Activated naive CD4-positive, alpha-beta T cell treated with anti-CD3 and anti-CD28 coated beads, Interleukin-2, amount 10 ng/mL, durations not matched to agents 5 hours and 36 hours (primary cell): ENCODE results near the gene DNAAF2. TPM values are rescaled to one million over a fixed set of nuclear protein-coding genes. Genes with fewer than 3 reads are reported as not detected.

ENCODE experiments used
- total RNA-seq, 2 experiments: library from RNA; stranded (reverse); gene quantifications; one replicate each; pipeline ENCODE4 v1.2.3, GENCODE V29; 2021

DNAAF2 gene
- total RNA-seq, result 1 to 10 TPM; 5.3 to 5.8 TPM

GRCh38 chr14:49634547-49635334 is at the start of gene DNAAF2:
Gene DNAAF2 (minus strand): TSS chr14:49635244. CDS start chr14:49635149, 95 bp downstream.

GRCh38 chr14:49620182-49621113 is 14.6 kb downstream of the DNAAF2 start, which contains the start of the genes MGAT2 and RPL36AL:
Gene MGAT2 (plus strand): TSS chr14:49620799. CDS start chr14:49621269, 470 bp downstream.
Gene RPL36AL (minus strand): TSS chr14:49620626. CDS start chr14:49619104, 1,522 bp downstream.

GRCh38 chr14:49598485-49599300 is 36.4 kb downstream of the DNAAF2 start, which contains the start of gene LRR1:
Gene LRR1 (plus strand): TSS chr14:49598940. CDS start chr14:49599021, 81 bp downstream.

GRCh38 chr14:49585803-49586672 is 49.0 kb downstream of the DNAAF2 start, which contains the start of gene RPS29:
Gene RPS29 (minus strand): TSS chr14:49586380. CDS start chr14:49586346, 34 bp downstream.

Other genes starting within 250 kb of the DNAAF2 start
- gene RPS29, start 48.9 kb downstream of the DNAAF2 start, total RNA-seq, result 1,000 to 10,000 TPM; 2,152 to 2,442 TPM
- 10 to 100 TPM; 32.9 to 34.1 TPM for gene LRR1, start 36.3 kb downstream of the DNAAF2 start, total RNA-seq
- 100 to 1,000 TPM; 298 to 319 TPM for gene RPL36AL, start 14.6 kb downstream of the DNAAF2 start, total RNA-seq
- gene MGAT2, start 14.4 kb downstream of the DNAAF2 start, total RNA-seq, result 10 to 100 TPM; 64.2 to 66.8 TPM
- gene POLE2, start 53.0 kb upstream of the DNAAF2 start, total RNA-seq, result 10 to 100 TPM; 20.2 to 21.3 TPM
- gene KLHDC1, start 57.9 kb upstream of the DNAAF2 start, total RNA-seq, result 1 to 10 TPM; 2.8 to 5.1 TPM
- gene KLHDC2, start 132.9 kb upstream of the DNAAF2 start, total RNA-seq, result 10 to 100 TPM; 40.5 to 42.5 TPM
- 10 to 100 TPM; 74.0 to 81.5 TPM for gene NEMF, start 217.5 kb upstream of the DNAAF2 start, total RNA-seq